Measurements from ENCODE around the gene DAD1.

DNA sequence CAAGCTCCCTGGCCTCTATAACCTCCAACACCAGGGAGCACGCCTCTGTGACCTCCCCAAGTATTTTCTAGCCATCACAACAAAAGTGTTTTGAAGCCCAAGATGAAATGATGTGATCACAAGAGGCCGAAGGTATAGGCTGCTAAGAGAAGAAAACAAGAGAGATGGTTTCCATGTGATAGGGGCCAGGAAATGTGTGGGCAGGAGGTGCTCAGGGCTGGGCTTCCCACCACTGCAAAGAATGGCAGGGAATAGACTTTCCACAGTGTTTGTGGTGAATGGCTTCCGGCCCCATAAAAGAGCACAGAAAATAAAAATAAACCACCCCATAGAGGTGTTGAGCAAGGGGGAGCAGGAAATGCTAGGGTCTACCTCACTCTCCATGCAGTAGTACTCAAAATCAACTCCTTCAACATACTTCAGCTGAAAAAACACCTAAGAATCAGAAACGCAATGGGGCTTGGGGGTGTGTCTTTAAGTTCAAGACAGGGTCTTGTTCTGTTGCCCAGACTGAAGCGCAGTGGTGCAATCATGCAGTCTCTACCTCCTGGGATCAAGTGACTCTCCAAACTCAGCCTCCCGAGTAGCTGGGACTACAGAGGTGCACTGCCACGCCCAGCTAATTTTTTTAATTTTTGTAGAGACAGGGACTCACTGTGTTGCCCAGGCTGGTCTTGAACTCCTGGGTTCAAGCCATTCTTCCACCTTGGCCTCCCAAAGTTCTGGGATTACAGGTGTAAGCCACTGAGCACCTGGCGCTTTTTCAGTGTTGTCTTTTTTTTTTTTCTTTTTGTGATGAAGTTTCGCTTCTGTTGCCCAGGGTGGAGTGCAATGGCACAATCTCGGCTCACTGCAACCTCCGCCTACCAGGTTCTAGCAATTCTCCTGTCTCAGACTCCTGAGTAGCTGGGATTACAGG lies 27.1 kb downstream of the DAD1 start:
- no peak for TF ChIP-seq POLR2A (IDR thresholded peaks at IDR 0.05)
- TF ChIP-seq, protein P1, sequence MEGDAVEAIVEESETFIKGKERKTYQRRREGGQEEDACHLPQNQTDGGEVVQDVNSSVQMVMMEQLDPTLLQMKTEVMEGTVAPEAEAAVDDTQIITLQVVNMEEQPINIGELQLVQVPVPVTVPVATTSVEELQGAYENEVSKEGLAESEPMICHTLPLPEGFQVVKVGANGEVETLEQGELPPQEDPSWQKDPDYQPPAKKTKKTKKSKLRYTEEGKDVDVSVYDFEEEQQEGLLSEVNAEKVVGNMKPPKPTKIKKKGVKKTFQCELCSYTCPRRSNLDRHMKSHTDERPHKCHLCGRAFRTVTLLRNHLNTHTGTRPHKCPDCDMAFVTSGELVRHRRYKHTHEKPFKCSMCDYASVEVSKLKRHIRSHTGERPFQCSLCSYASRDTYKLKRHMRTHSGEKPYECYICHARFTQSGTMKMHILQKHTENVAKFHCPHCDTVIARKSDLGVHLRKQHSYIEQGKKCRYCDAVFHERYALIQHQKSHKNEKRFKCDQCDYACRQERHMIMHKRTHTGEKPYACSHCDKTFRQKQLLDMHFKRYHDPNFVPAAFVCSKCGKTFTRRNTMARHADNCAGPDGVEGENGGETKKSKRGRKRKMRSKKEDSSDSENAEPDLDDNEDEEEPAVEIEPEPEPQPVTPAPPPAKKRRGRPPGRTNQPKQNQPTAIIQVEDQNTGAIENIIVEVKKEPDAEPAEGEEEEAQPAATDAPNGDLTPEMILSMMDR (IDR thresholded peaks at IDR 0.05) = no peak
